ENCODE measurements around the gene IKZF3.

IKZF3 gene

GRCh38 chr17:39810939-39811728 lies 53.0 kb downstream of the IKZF3 start:
- TF ChIP-seq GATA3 (IDR thresholded peaks at IDR 0.05; ENCODE audit: low read depth, low read length) (no peak), GATA2 (IDR thresholded peaks at IDR 0.05; ENCODE audit: low read depth, low read length) (no peak)

- no peak for TF ChIP-seq GATA3 (IDR thresholded peaks at IDR 0.05; ENCODE audit: low read depth, low read length)
- TF ChIP-seq GATA2 (IDR thresholded peaks at IDR 0.05; ENCODE audit: low read depth, low read length): no peak
Observed at GRCh38 chr17:39809221-39809620, 54.9 kb downstream of the IKZF3 start.

GRCh38 chr17:39808409-39808997 lies 55.6 kb downstream of the IKZF3 start:
- TF ChIP-seq GATA2 (IDR thresholded peaks at IDR 0.05; ENCODE audit: low read depth, low read length) (no peak), GATA3 (IDR thresholded peaks at IDR 0.05; ENCODE audit: low read depth, low read length) (no peak)

GRCh38 chr17:39804839-39805238 lies 59.3 kb downstream of the IKZF3 start:
- TF ChIP-seq GATA2 (IDR thresholded peaks at IDR 0.05; ENCODE audit: low read depth, low read length) (no peak), GATA3 (IDR thresholded peaks at IDR 0.05; ENCODE audit: low read depth, low read length) (no peak)

GRCh38 chr17:39801055-39801454 lies 63.1 kb downstream of the IKZF3 start:
- TF ChIP-seq GATA3 (IDR thresholded peaks at IDR 0.05; ENCODE audit: low read depth, low read length) (no peak), GATA2 (IDR thresholded peaks at IDR 0.05; ENCODE audit: low read depth, low read length) (no peak)

GRCh38 chr17:39800540-39800939 lies 63.6 kb downstream of the IKZF3 start:
- TF ChIP-seq GATA2 (IDR thresholded peaks at IDR 0.05; ENCODE audit: low read depth, low read length): no peak
- TF ChIP-seq GATA3 (IDR thresholded peaks at IDR 0.05; ENCODE audit: low read depth, low read length): no peak

GRCh38 chr17:39799395-39799794 lies 64.7 kb downstream of the IKZF3 start:
- TF ChIP-seq GATA2 (IDR thresholded peaks at IDR 0.05; ENCODE audit: low read depth, low read length) (no peak), GATA3 (IDR thresholded peaks at IDR 0.05; ENCODE audit: low read depth, low read length) (no peak)

GRCh38 chr17:39794249-39794970 lies 69.7 kb downstream of the IKZF3 start:
- no peak for TF ChIP-seq GATA2 (IDR thresholded peaks at IDR 0.05; ENCODE audit: low read depth, low read length)
- no peak for TF ChIP-seq GATA3 (IDR thresholded peaks at IDR 0.05; ENCODE audit: low read depth, low read length)

- TF ChIP-seq GATA2 (IDR thresholded peaks at IDR 0.05; ENCODE audit: low read depth, low read length) (no peak), GATA3 (IDR thresholded peaks at IDR 0.05; ENCODE audit: low read depth, low read length) (no peak)
Observed at GRCh38 chr17:39793301-39793872, 70.7 kb downstream of the IKZF3 start.

- TF ChIP-seq GATA2 (IDR thresholded peaks at IDR 0.05; ENCODE audit: low read depth, low read length) (no peak), GATA3 (IDR thresholded peaks at IDR 0.05; ENCODE audit: low read depth, low read length) (no peak)
Observed at GRCh38 chr17:39792526-39793221, 71.4 kb downstream of the IKZF3 start.

GRCh38 chr17:39791111-39791992 lies 72.8 kb downstream of the IKZF3 start:
- TF ChIP-seq GATA2 (IDR thresholded peaks at IDR 0.05; ENCODE audit: low read depth, low read length) (no peak), GATA3 (IDR thresholded peaks at IDR 0.05; ENCODE audit: low read depth, low read length) (no peak)

- TF ChIP-seq GATA3 (IDR thresholded peaks at IDR 0.05; ENCODE audit: low read depth, low read length) (no peak), GATA2 (IDR thresholded peaks at IDR 0.05; ENCODE audit: low read depth, low read length) (no peak)
Observed at GRCh38 chr17:39787743-39788484, 76.2 kb downstream of the IKZF3 start.
